AG09309 (cell line): ENCODE results near the gene RPS6KC1.

Source experiments
- DNase-seq: peaks from one replicate; pipeline ENCODE4 v3.0.0-alpha.2; 2010; ENCODE audit warnings: low read depth
- H3K4me3 ChIP-seq: 2 replicates; pipeline ENCODE4 v1.5.1; 2011; ENCODE audit warnings: mild to moderate bottlenecking, low read depth, low read length, moderate library complexity; ENCODE audit not compliant: control insufficient read depth
- TF ChIP-seq, protein P1 (sequence below): IDR thresholded peaks from 2 replicates; pipeline ENCODE4 v1.5.1; 2011; ENCODE audit warnings: mild to moderate bottlenecking, low read depth, low read length, inconsistent platforms; ENCODE audit not compliant: insufficient read depth, control insufficient read depth; ENCODE audit errors: missing control alignments

RPS6KC1 gene

DNA sequence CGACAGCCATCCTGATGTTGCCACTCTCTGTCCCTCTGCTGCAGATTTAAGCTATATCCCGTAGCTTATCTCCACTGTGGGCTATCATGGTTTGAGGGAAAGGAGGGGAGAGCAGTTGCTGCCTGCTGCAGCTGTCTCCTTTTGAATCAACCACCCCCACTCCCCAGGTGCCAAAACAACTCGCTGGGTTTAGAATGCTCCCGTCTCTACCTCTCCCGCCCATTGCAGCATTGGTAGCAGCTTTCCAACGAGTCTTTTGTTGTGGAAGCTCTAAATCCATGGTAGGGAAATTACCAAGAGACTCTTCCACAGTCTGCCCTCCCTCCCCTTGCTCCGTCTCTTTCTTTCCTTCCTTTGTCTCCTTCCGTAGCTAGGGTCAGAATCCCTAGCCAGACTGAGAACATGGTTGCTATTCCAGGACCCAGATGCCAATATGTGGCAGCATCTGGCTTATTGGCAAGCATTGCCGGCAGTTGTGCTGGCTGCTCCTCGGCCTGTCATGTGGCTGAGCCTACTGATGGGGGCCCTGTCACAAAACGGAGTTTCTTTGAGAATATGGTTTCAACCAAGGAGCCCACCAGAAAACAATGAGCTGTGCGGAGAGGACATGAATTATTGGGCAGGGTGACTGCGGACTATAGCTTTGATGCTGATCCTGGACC, 230.7 kb downstream of the RPS6KC1 start:
- no peak overlapping the region for H3K4me3 ChIP-seq
- no peak for DNase-seq
- TF ChIP-seq, protein P1, sequence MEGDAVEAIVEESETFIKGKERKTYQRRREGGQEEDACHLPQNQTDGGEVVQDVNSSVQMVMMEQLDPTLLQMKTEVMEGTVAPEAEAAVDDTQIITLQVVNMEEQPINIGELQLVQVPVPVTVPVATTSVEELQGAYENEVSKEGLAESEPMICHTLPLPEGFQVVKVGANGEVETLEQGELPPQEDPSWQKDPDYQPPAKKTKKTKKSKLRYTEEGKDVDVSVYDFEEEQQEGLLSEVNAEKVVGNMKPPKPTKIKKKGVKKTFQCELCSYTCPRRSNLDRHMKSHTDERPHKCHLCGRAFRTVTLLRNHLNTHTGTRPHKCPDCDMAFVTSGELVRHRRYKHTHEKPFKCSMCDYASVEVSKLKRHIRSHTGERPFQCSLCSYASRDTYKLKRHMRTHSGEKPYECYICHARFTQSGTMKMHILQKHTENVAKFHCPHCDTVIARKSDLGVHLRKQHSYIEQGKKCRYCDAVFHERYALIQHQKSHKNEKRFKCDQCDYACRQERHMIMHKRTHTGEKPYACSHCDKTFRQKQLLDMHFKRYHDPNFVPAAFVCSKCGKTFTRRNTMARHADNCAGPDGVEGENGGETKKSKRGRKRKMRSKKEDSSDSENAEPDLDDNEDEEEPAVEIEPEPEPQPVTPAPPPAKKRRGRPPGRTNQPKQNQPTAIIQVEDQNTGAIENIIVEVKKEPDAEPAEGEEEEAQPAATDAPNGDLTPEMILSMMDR: no peak

DNA sequence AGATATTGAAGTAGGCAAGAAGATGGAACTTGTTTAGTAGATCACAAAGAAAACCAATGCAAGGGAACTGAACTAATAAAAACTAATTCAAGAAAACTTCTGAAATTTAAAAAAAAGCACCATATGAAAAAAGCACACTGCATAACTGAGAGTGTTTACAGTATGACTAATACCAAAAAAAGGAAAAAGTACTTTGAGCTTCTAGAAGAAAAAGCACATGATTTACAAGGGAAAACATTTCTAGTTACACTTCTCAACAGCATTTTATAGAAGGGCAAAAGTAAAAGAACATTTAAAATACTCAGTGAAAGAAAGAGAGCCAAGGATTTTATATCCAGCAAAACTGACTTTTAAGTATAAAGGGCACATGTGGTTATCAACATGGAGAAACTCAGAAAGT, 233.6 kb downstream of the RPS6KC1 start:
- H3K4me3 ChIP-seq: no peak overlapping the region
- DNase-seq: peak; percentile 18
- TF ChIP-seq, protein P1: no peak

DNA sequence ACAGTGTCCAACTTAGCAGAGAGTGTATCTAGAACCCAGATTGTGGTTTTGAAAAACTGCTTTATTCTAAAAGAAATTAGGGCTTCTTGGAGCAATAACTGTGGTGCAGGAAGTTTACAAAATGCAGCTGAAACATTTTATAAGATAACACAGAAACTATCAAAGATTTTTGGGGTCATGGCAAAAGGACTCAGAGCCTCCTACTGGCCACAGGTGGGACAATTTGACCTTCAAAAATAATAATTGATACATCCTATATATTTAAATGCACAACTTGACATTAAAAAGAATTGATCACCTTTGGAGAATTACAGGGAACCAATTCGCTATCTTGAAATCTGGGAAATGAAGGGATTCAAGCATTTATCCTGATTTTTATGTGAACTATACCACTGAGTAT, 235.2 kb downstream of the RPS6KC1 start:
- TF ChIP-seq, protein P1: peak; percentile 20

DNA sequence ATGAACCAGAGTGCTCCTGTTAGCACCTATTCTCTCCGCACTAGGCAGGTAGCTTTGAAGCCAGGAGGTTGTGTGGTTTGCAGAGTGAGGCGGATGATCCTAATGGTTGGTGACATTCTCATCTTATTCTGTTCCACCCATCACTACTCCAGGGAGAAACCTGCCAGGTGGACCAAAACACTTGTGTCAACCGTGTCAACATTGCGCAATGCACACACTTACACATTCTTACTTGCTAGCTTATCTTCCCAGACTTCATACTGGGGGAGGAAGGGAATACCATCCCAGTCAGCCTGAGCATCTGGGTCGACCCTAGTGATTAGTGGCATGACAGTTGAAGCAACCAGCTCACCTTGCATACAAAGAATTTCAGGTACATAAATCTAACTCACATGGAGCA, 236.9 kb downstream of the RPS6KC1 start:
- TF ChIP-seq, protein P1: no peak
- no peak for DNase-seq
- H3K4me3 ChIP-seq: no peak overlapping the region

More for the DNA sequence above, 235.2 kb downstream of the RPS6KC1 start:
- no peak for DNase-seq
- no peak overlapping the region for H3K4me3 ChIP-seq

DNA sequence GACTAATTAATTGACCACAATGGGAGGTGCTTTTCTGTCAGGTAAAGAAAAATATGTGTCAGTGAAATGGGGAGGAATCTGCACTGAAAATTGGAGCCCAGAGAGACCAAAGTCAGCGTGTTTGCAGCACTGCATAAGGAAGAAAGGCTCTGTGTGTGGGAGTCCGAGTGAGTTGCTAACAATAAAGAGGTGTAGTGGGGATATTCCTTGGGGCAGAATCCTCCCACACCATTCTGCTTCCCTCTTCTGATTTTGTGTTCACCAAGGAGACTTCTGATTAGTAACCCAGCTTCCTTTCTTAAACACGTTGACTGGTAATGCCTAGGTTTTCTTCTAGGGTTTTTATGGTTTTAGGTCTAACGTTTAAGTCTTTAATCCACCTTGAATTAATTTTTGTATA, 240.5 kb downstream of the RPS6KC1 start:
- TF ChIP-seq, protein P1: no peak
- H3K4me3 ChIP-seq: no peak overlapping the region
- no peak for DNase-seq

DNA sequence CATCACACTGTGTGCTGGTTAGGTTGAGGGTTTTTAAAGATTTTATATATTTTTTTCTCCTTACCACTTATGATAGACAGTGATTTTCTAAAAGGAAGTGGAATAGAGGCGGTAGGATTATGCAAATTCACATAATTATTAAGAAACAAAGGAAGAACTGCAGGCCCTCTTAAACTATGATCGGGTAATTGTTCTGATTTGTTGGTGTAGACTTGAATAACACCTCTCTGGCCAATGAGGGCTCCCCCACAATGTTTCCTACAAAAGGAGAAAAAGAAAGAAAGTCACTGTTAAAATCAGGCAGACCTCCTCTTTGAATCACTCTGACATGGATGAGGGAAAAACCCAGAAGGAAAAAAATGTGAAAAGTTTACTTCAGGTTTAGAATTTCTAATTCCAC, 241.6 kb downstream of the RPS6KC1 start:
- TF ChIP-seq, protein P1: no peak
- no peak for DNase-seq
- H3K4me3 ChIP-seq: no peak overlapping the region
